HL-60 (cell line): Measurements from ENCODE around the gene FSTL4.

Source experiments
- CTCF ChIP-seq: IDR thresholded peaks from one replicate; pipeline ENCODE4 v1.5.1; 2011; ENCODE audit warnings: low read length, control low read depth, inconsistent platforms; ENCODE audit not compliant: insufficient read depth
- POLR2AphosphoS5 ChIP-seq: IDR thresholded peaks from 2 replicates; pipeline ENCODE4 v1.6.1; 2012; ENCODE audit warnings: low read depth

GRCh38 chr5:133539818-133540217 lies 72.5 kb downstream of the FSTL4 start:
- TF ChIP-seq CTCF: no peak
- no peak for TF ChIP-seq POLR2AphosphoS5
